ENCODE data around the gene MYH11.
"Not testable (repeated sequence)": the region's sequence is repeated elsewhere in the genome, so short reads cannot be mapped to it uniquely, and the experiment has no call there.

DNA sequence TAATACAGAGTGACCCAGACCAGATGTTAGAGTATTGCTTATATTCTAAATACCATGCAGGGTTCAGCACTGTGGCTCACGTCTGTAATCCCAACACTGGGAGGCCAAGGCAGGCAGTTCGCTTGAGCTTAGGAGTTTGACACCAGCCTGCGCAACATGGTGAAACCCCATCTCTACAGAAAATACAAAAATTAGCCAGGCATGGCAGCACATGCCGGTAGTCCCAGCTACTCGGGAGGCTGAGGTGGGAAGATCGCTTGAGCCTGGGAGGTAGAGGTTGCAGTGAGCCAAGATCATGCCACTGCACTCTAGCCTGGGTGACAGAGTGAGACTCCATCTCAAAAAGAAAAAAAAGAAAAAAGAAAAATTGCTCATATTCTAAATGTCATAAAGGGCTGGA is 6.3 kb downstream of the MYH11 start:
- TF ChIP-seq CTCF, EZH2phosphoT487 (IDR thresholded peaks at IDR 0.05): not testable (repeated sequence)

Data from neural progenitor cell (in vitro differentiated cells).